NCI-H1105 treated with DMSO at 0.1 percent for 48 hours (cell line): ENCODE measurements around the gene CD70.
"Not testable (repeated sequence)": the region's sequence is repeated elsewhere in the genome, so short reads cannot be mapped to it uniquely, and the experiment has no call there.

Experiments used
- DNase-seq: peaks from one replicate; lab custom pipeline; 2025; lab: John Stamatoyannopoulos, UW

The CD70 gene

DNA sequence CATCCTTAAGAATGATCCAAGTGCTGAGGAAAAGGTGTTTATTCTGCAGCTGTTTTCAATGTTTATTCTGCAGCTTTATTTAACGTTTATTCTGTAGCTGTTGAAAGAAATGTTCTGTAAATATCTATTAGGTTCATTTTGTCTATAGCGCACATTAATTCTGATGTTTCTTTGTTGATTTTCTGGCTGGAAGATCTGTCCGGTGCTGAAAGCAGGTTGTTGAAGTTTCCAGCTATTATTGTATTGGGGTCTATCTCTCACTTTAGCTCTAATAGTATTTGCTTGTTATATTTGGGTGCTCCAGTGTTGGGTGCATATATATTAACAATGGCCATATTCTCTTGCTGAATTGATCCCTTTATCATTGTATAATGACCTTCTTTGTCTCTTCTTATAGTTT is 20.2 kb downstream of the CD70 start:
- no peak for DNase-seq

DNA sequence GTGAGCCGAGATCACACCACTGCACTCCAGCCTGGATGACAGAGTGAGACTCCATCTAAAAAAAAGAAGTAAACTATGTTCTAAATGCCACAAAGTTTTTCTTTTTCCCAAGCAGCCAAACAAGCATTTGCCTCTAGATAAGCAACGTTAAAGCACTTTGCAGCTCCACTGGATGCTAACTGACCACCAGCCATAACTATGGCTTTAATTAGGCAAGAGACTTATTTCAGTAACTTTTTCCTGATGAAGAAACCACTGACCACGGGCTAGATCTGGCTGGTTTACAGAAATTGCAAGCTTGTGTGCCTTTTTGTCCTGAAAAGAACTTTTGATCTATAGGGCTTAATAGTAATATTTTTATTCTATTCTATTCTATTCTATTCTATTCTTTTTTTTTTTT is 22.1 kb downstream of the CD70 start:
- no peak for DNase-seq

DNA sequence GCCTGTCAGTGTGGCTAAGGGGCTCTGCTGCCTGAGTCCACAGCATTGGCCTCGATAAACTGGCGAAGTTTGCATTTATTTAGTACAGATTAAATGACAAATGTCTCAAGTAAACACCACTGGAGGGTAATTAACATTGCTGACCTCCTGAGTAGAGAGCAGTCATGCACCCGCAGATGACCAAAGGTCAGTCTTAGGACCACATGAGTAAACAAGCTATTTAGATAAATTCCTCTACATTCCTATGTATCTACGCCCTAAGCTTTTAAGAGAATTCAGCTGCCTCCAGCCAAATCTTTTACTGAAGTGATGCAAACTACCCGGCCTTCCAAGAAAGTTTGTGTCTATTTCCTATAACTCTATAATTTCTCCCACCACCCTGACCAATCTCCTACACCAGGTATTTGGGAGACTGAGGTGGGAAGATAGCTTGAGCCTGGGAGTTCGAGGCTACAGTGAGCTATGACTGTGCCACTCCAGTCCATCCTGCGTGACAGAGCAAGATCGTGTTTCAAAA is 22.9 kb downstream of the CD70 start:
- no peak for DNase-seq

DNA sequence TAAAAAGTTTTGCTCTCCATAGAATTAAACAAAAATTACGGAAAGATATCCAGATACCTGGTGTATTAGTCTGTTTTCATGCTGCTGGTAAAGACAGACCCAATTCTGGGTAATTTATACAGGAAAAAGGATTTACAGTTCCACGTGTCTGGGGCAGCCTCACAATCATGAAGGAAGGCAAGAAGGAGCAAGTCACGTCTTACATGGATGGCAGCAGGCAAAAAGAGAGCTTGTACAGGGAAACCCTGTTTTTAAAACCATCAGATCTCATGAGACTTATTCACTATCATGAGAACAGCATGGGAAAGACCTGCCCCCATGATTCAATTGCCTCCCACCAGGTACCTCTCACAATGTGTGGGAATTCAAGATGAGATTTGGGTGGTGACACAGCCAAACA is 24.2 kb downstream of the CD70 start:
- DNase-seq = not testable (repeated sequence)

DNA sequence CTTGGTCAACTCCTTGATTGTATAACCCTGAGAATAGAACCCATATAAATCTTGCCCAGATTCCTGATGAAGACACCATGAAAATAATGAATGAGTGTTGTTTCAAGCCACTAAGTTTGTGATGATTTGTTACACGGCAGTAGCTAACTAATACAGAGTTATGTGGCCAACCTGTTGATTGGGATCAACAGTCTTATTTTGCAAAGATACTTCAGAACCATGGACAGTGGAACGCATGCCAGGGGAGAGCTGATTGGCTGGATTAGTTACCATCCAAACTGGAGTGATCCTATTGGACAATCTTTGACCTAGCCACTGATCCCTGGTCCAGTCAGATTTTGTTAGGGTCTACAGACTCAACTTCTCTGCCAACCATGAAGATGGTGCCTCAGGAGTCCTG is 26.6 kb downstream of the CD70 start:
- DNase-seq = no peak

DNA sequence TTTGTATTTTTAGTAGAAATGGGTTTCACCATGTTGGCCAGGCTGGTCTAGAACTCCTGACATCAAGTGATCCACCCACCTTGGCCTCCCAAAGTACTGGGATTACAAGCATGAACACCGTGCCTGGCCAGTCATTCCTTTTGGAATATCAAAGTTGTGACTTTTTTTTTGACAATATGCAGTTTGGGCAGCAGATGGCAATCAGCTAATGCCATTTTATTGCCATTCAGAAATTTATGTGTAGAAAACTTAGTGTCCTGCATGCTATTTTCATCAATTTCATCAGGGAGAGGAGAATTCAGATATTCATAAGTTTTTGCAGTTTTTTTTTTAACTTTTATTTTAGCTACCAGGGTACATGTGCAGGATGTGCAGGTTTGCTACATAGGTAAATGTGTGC is 28.5 kb downstream of the CD70 start:
- not testable (repeated sequence) for DNase-seq

DNA sequence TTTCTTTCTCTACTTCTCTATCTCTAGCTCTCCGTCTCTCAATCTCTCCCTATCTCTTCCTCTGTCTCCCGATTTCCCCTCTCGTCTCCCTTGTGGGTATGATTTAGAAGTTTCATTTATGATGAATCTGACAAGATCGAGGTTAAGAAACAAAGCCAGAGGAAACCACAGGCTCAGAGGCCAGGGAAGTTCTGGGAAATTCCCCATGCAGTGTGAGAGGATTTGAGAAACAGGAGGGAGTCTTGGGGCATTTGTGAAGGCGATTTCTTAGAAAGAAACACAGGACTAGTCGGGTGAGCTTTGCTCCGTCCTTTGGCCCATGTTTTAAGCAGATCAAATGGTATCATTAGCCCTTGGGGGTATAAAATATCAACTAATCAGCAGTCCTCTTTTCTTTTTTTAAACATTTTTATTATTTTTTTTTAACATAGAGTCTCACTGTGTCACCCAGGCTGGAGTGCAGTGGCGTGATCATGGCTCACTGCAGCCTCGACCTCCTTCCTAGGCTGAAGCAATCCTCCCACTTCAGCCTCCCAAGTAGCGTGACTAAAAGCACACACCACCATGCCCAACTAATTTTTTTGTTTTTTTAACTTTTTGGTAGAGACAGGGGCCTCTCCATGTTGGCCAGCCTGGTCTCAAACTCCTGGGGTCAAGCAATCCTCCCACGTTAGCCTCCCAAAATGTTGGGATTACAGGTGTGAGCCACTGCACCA is 34.3 kb downstream of the CD70 start:
- no peak for DNase-seq

DNA sequence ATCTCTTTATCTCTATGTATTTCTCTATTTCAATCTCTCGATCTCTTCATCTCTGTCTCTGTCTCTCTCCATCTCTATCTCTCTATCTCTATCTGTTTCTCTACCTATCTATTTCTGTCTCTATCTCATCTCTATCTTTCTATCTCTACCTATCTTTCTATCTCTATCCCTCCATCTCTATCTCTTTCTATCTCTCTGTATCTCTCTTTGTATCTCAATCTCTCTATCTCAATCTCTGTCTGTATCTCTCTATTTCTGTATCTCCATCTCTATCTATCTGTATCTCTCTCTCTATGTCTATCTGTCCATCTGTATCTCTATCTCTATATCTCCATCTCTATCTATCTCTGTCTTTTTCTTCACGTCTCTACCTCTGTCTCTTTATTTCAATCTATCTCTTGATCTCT is 34.9 kb downstream of the CD70 start:
- DNase-seq = no peak

DNA sequence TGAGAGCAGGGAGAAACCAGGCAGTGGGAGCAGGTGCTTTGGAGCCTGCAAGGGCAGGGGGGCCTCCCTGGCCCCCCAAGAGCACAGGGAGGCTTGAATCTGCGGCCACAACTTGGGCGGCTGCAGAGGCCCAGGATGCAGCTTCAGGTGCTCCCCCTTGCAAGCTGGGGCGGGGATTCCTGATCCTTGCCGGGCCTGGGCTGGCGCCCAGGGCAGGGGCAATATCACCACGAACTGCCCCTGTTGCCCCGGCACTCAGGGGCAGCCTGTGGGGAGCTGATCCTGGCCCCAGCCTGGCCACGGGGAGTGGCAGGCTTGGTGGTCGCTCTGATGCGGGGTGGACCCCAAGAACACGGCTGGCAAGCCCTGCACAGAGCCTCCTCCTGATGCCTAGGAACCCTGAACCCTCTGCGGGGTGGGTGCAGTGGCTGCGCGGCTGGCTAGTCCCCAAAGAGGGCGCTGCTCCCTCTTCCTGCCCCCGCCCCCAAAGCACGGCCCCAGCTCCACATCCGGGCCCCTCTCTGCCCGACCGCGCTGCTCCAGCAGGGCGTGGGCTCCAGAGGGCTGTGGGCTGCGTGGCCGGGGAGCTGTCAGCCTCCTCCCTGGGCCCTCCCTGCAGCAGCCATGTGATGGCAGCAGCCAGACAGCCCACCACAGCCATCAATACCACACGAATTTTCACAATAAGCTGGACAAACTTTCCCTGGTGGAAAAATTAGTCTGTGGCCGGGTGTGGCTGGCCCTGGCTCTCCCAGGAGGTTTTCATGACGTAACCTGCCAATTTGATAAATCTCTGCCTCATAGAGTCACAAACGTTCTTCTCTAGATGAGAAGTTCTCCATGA is 39.1 kb downstream of the CD70 start:
- no peak for DNase-seq

DNA sequence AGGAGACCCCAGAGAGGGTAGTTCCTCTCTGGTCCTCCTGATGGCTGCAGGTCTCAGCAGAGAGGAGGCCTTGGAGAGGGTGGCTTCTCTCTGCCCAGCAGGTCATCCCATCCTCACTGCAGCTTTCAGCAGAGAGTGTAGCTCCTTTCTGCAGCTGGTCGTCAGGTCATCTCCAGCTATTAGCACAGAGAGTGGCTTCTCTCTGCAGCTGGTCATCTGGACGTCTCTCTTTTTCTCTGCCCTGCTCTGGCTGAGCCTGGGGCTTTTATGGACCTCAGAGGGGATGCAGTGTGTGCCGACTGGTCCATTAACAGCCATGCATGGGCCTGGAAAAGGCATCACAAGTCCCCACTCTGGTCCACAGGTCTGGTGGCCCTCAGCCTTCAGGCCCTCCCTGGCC is 39.9 kb downstream of the CD70 start:
- no peak for DNase-seq

DNA sequence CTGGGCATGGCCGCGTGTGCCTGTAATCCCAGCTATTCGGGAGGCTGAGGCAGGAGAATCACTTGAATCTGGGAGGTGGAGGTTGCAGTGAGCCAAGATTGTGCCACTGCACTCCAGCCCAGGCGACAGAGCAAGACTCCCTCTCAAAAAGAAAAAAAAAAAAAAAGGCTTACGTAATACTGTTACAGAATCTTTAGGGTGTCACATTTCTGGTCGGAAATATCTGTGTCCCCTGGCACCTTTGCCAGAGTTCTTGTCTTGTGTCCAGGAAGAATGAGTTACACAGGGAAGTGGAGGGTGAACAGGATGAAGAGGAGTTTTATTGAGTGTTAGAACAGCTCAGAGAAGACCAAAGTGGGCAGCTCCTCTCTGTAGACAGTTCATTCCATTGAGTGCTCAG is 40.3 kb downstream of the CD70 start:
- not testable (repeated sequence) for DNase-seq

DNA sequence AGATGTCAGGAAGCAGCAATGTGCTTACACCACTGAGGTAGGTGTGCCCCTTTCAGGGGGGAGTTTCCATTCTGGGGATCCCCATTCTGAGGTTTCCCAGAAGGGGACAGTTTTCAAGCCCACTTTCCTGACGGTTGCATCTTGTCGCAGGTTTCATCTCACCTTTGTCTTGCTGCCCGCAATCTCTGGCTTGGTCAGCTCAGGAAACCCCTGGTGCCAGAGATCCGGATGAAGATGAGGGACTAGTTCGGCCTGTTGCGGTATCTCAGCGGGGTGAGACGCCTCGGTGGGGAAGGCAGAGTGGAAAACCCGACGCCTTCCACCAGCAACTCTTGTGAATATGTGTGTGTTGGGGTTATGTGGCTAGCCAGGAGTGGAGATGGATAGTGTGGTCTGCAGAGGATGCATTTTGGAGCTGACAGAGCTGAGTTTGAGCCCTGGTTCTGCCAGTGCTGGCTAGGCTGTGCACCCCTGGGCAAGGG is 47.0 kb downstream of the CD70 start:
- no peak for DNase-seq

DNA sequence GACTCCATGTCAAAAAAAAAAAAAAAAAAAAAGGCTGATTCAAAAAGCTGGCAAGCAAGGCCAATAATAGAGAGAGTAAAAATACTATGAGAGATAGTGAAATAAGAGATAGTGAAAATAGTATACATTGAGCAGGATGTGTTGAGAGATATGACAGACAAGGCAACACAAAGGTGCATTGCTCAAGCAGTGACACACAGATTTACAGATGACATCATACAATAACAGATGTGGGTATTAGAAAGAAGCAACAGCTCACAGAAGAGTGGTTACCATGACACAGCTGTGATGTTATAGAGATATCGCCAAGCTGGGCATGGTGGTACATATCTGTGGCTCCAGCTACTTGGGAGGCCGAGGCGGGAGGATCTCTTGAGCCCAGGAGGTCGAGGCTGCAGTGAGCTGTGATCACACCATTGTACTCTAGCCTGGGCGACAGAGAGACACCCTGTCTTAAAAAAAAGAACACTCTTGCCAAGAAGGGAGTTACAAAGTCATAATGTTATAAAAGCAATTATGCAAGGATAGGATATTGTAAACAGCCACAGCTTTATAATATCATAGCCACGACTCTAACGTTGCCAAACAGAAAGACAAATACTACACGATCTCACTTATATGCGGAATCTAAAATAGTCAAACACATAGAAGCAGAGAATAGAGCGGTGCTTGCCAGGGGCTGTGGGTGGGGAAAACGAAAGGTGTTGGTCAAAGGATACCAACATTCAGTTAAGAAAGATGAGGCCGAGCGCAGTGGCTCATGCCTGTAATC is 49.8 kb downstream of the CD70 start:
- DNase-seq = no peak

DNA sequence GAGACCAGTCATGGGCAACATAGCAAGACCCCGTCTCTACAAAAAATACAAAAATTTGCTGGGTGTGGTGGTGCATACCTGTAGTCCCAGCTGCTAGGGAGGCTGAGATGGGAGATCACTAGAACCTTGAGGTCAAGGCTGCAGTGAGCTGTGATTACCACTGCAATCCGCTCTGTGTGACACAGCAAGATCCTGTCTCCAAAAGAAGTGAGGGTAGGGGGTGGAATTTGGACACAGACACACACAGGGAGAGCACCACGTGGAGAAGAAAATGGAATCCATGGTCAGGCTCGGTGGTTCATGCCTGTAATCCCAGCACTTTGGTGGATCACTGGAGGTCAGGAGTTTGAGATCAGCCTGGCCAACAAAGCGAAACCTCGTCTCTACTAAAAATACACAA is 51.4 kb downstream of the CD70 start:
- no peak for DNase-seq
